Neural progenitor cell (in vitro differentiated cells): Measurements from ENCODE around the gene EP400.

Experiments used
- CTCF ChIP-seq: fragments of 200-600 bp; sonication (generic); IDR thresholded peaks from 2 replicates; pipeline ENCODE4 v1.5.1; 2017; ENCODE audit warnings: antibody characterized with exemption, mild to moderate bottlenecking
- EZH2 ChIP-seq: fragments of 200-600 bp; sonication (generic); IDR thresholded peaks from 2 replicates; pipeline ENCODE4 v1.6.1; 2017; ENCODE audit warnings: antibody characterized with exemption, mild to moderate bottlenecking, moderate library complexity
- EZH2phosphoT487 ChIP-seq: fragments of 200-600 bp; sonication (generic); IDR thresholded peaks from 2 replicates; pipeline ENCODE4 v1.6.1; 2017; ENCODE audit warnings: antibody characterized with exemption

GRCh38 chr12:131988054-131988796, 38.5 kb downstream of the EP400 start:
- TF ChIP-seq CTCF (no peak), EZH2phosphoT487 (no peak), EZH2 (no peak)
